Ramos (cell line): ENCODE data around the gene RPL12.

Experiments used
- in situ Hi-C: fragments of 300-500 bp; cut with MboI; formaldehyde crosslinking; loops from one replicate; pipeline ENCODE4 v1.14.3; 2022; ENCODE audit warnings: low sequenced_read_pairs; ENCODE audit not compliant: unreplicated experiment

RPL12 gene

GRCh38 chr9:127407492-127407843, 43.7 kb downstream of the RPL12 start:
- in situ Hi-C loops, result no loop called here

- in situ Hi-C loops, result no loop called here
Observed at GRCh38 chr9:127406799-127407491, 44.3 kb downstream of the RPL12 start.

DNA sequence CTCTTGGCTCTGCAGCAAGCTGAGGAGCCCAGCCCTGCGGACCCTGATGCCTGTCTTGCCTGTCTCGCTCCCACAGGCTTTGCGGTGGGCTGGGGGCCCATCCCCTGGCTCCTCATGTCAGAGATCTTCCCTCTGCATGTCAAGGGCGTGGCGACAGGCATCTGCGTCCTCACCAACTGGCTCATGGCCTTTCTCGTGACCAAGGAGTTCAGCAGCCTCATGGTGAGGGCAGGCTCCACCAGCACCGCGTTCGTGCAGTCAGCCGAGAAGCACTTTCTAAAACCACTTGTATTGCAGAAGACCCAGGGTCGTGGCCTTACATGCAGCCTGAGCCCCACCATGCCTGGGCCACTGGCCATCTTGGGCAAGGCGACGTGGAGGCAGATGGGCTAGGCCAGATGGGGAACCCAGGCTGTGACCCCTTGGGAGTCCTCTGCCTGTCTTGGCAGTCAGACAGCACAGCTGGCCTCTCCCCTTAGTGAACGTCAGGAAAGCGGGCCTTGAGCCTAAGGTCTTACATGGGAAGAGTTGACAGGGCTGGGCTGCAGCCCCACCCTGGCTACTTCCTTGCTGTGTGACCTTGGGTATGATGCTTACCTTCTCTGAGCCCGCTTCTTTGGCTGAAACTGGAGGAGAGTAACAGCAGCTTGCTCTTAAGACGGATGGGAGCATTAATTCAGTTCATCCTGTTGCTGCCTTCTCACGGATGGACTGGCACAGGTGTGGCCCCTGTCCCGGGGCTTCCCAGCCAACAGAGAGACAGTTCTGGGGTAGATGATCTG, 45.7 kb downstream of the RPL12 start:
- in situ Hi-C loops, result no loop called here

DNA sequence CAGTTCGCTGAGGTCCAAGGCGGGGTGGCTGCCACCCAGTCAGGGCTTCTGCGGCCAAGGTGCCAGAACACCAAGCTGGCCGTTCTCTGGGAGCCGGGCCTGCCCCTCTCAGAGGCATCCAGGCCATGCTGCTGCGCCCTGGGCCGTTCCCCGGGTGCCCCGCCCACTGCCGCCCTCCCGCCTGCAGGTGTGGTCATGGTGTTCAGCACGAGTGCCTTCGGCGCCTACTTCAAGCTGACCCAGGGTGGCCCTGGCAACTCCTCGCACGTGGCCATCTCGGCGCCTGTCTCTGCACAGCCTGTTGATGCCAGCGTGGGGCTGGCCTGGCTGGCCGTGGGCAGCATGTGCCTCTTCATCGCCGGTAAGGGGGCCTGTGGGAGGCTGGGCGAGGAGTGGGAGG, 46.6 kb downstream of the RPL12 start:
- in situ Hi-C loops, result no loop called here

DNA sequence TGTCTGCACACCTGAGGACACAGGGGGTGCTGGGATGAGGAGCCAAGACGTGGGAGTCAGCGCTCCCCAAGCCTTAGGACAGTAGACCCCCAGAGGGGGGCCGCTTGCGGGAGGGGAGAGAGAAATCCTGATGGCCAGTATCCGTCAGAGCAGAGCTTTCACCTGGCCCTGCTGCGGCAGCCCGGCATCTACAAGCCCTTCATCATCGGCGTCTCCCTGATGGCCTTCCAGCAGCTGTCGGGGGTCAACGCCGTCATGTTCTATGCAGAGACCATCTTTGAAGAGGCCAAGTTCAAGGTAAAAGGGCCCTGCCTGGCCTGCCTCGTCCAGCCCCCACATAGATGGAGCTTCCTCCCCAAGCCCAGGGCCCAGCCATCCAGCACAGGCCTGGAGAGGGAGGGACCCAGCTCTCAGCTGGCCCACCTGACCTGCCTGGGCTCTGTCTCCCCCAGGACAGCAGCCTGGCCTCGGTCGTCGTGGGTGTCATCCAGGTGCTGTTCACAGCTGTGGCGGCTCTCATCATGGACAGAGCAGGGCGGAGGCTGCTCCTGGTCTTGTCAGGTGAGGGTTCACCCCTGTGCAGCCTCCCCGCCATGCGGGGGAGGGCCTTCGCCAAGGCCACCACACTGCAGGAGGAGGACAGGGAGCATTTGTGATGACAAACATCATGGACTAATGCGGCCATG, 47.6 kb downstream of the RPL12 start:
- in situ Hi-C loops, result no loop called here

DNA sequence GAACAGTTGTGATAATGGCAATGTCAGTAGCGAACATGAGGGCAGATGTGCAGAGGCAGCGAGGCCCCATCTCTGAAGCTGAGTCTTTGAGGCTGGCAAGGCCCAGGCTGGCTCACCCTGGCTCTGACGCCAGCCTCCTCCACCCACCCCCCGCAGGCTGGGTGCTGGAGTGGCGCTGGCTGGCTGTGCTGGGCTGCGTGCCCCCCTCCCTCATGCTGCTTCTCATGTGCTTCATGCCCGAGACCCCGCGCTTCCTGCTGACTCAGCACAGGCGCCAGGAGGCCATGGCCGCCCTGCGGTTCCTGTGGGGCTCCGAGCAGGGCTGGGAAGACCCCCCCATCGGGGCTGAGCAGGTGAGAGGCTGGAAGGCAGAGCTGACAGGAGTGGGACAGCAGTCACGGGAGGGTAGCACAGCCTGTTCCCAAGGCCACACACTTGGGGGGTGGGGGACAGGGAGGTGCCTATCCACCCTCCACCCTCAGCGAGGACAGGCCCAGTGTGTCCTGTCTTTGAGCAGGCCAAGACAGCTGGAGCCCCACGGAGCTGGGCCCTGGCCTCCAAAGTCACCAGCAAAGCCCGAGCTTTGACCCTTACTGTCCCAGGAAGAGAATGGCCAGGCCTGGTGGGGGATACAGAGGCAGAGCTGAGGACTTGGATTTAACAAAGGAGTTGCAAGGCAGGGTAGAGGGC, 48.7 kb downstream of the RPL12 start:
- in situ Hi-C loops, result no loop called here

GRCh38 chr9:127399736-127400269, 51.4 kb downstream of the RPL12 start:
- in situ Hi-C loops, result loop anchor here (5.0 kb wide), 1 partner anchor 178 kb away; no protein-coding TSS in a partner anchor

- in situ Hi-C loops, result loop anchor here (5.0 kb wide), 1 partner anchor 177 kb away; no protein-coding TSS in a partner anchor
Observed at GRCh38 chr9:127398715-127399400, 52.3 kb downstream of the RPL12 start.

DNA sequence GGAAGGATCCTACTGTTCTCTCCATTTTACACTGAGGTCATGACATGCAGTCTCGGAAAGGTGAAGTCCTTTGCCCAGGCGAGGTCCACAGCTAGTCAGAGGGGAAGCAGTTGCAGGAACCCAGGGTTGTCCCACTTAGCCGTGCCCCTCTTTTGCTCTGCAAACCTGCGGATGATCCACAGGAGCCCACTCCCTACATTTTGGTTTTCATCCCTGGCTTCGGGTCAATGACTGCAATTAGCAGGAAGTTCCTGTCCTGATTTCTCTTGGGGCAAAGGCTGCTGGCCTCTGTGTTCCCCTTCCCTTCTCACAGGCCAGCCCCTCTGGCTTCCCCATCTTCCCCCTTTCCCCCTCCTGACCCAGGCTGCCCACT, 52.9 kb downstream of the RPL12 start:
- in situ Hi-C loops, result loop anchor here (5.0 kb wide), 1 partner anchor 176 kb away; no protein-coding TSS in a partner anchor
